OCI-LY1 (cell line): ENCODE results near the gene MRAS.

Experiments used
- CTCF ChIP-seq: fragments of 200-600 bp; sonication (generic), shearing (Covaris generic); IDR thresholded peaks from 2 replicates; pipeline ENCODE4 v1.5.1; 2017; ENCODE audit warnings: mild to moderate bottlenecking, antibody characterized with exemption, low read length, moderate library complexity, mixed read lengths
- EZH2 ChIP-seq: fragments of 200-600 bp; sonication (generic), shearing (Covaris generic); IDR thresholded peaks from 2 replicates; pipeline ENCODE4 v1.8.0; 2017; ENCODE audit warnings: borderline replicate concordance, mixed run types, mild to moderate bottlenecking, antibody characterized with exemption, low read length, moderate library complexity, mixed read lengths

GRCh38 chr3:138423316-138423715 lies 74.9 kb downstream of the MRAS start:
- TF ChIP-seq CTCF (no peak), EZH2 (no peak)
